Nephron progenitor cell (in vitro differentiated cells): ENCODE measurements around the gene GLP1R.

ENCODE experiments used
- DNase-seq: peaks from one replicate; pipeline ENCODE4 v3.0.0; 2021
- H3K27ac Mint-ChIP-seq: 2 replicates; pipeline ENCODE4 v1.8.0; 2021; ENCODE audit warnings: mild to moderate bottlenecking, moderate library complexity, mixed read lengths
- H3K27me3 Mint-ChIP-seq: 2 replicates; pipeline ENCODE4 v1.8.0; 2021; ENCODE audit warnings: mild to moderate bottlenecking, low read depth, mixed read lengths; ENCODE audit not compliant: poor library complexity
- H3K36me3 Mint-ChIP-seq: 2 replicates; pipeline ENCODE4 v1.8.0; 2021; ENCODE audit warnings: low read depth, mixed read lengths
- H3K4me1 Mint-ChIP-seq: 2 replicates; pipeline ENCODE4 v1.8.0; 2021; ENCODE audit warnings: mixed read lengths
- H3K4me3 Mint-ChIP-seq: 2 replicates; pipeline ENCODE4 v1.8.0; 2021; ENCODE audit warnings: mild to moderate bottlenecking, moderate library complexity, mixed read lengths
- H3K9me3 Mint-ChIP-seq: 2 replicates; pipeline ENCODE4 v1.8.0; 2021; ENCODE audit warnings: mild to moderate bottlenecking, moderate library complexity, mixed read lengths
- TF ChIP-seq, protein P1 (sequence below): fragments of 200-600 bp; sonication (generic); IDR thresholded peaks from 2 replicates; pipeline ENCODE4 v1.5.0; 2021; ENCODE audit warnings: antibody characterized with exemption

Gene GLP1R

DNA sequence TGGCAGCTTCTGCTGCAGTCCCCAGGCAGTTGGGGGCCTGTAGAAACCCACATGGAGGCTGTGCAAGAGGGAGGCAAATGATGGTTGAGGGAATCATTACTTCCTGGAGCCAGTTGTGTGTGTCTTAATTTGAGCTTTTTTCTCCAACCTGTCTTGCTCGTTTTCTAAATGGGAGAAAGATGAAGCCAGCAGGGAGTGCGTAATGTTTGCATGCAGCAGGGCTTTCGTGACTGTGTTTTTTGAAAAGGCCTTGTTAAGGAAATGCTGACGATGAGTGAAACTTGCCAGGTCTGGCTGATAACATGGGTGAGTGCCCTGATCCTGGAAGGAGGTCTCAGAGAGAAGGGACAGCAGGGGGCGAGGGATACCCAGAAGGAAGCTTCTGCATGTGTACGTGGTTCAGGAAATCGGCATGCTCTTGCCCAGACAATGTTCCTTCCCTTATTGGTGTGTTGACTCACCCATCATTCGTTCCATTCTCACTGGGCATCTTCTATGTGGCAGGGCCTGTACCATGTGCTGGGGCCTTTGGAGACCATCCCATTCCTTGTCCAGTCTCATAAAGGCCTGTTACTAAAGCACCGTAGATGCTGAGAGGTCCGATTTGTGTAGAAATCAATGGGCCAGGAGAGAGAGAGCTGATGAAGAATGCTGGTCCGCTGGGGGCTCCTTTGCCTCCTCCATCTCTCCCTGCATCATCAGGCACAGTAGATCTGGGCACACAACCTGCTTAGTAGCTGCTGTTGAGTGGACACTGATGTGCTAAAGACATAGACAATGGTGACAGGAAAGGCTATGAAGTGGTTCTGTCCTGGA is 27.4 kb downstream of the GLP1R start:
- TF ChIP-seq, protein P1, sequence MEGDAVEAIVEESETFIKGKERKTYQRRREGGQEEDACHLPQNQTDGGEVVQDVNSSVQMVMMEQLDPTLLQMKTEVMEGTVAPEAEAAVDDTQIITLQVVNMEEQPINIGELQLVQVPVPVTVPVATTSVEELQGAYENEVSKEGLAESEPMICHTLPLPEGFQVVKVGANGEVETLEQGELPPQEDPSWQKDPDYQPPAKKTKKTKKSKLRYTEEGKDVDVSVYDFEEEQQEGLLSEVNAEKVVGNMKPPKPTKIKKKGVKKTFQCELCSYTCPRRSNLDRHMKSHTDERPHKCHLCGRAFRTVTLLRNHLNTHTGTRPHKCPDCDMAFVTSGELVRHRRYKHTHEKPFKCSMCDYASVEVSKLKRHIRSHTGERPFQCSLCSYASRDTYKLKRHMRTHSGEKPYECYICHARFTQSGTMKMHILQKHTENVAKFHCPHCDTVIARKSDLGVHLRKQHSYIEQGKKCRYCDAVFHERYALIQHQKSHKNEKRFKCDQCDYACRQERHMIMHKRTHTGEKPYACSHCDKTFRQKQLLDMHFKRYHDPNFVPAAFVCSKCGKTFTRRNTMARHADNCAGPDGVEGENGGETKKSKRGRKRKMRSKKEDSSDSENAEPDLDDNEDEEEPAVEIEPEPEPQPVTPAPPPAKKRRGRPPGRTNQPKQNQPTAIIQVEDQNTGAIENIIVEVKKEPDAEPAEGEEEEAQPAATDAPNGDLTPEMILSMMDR: no peak
- H3K27ac Mint-ChIP-seq: peak overlapping the region; percentile 62
- no peak for DNase-seq
- no peaks in the 10 kb centered on the region for H3K9me3 Mint-ChIP-seq
- peaks cover 5% of the 10 kb centered on the region for H3K4me1 Mint-ChIP-seq
- no peak overlapping the region for H3K4me3 Mint-ChIP-seq
- H3K27me3 Mint-ChIP-seq: peaks cover 29% of the 10 kb centered on the region
- H3K36me3 Mint-ChIP-seq: no peaks in the 10 kb centered on the region

DNA sequence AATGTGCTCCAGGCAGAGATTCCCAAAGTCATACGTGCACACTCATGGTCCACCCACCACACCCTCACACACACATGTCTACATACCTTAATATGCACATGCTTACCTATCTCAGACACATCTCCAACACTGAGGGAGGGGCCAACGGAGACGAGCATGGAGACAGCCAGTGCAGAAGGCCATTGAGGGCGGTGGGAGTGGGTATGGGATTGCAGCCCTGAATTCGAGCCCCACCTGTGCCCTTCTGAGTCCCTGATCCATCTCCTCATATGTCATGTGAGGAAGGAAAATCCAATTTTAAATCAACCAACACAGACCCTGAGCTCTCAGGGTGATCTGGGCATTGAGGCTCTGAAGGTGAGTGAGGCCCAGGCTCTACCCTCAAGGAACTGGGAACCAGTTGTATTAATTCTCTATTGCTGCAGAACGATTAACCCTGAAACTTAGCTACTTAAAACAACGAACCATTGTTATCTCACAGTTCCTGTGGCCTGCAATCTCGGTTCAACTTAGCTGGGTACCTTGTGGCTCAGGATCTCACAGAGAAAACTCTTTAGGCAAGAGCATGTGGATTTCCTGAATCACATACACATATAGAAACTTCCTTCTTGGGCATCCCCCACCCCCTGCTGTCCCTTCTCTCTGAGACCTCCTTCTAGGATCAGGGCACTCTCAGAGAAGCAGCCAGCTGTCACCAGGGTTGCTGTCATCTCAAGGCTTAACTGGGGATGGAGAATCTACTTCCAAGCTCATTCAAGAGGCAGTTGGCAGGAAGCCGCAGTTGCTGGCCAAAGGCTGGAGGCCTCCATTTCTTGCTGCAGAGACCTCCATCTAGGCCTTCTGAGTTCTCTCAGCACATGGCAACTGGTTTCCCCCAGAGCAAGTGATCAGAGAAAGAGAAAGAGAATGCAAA is 28.3 kb downstream of the GLP1R start:
- no peak overlapping the region for H3K27ac Mint-ChIP-seq
- peaks cover 24% of the 10 kb centered on the region for H3K27me3 Mint-ChIP-seq
- peaks cover 5% of the 10 kb centered on the region for H3K4me1 Mint-ChIP-seq
- H3K9me3 Mint-ChIP-seq: no peaks in the 10 kb centered on the region
- DNase-seq: no peak
- H3K36me3 Mint-ChIP-seq: no peaks in the 10 kb centered on the region
- TF ChIP-seq, protein P1: no peak
- no peak overlapping the region for H3K4me3 Mint-ChIP-seq

DNA sequence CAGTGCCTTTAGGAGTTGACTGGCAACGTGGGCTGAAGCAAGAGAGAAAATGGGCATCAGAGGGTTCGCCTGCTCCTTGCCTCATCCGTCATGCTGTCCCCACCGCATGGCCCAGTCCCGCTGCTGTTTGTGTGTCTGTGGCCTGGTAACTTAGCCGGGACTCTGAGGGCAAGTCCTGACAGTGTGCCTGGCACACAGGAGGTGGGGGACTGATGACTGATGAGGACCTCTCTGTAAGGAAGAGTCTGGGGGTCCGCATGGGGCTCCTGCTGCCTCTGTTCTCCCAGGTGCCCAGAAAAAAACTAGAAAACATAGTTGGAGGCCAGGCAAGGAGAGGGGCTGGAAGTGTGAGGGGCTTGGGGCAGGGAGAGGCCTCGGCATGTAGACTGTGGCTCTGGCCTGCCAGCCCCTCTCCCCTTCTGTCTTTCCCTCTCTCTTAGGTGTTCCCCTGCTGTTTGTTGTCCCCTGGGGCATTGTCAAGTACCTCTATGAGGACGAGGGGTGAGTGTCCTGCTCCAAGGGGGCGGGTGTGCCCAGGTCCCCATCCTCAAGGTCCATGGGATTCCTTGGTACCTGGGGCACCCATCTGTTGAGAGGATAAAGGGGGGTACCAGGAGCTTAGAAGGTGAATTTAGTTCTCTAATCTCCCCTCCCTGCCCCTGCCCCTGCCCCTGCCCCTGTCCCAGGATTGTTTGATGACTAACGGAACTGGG is 29.5 kb downstream of the GLP1R start:
- Mint-ChIP-seq H3K36me3 (no peaks in the 10 kb centered on the region), H3K4me3 (no peak overlapping the region), H3K27ac (no peak overlapping the region), H3K27me3 (peaks cover 24% of the 10 kb centered on the region), H3K4me1 (peaks cover 5% of the 10 kb centered on the region), H3K9me3 (no peaks in the 10 kb centered on the region)
- DNase-seq: no peak
- TF ChIP-seq, protein P1: no peak

DNA sequence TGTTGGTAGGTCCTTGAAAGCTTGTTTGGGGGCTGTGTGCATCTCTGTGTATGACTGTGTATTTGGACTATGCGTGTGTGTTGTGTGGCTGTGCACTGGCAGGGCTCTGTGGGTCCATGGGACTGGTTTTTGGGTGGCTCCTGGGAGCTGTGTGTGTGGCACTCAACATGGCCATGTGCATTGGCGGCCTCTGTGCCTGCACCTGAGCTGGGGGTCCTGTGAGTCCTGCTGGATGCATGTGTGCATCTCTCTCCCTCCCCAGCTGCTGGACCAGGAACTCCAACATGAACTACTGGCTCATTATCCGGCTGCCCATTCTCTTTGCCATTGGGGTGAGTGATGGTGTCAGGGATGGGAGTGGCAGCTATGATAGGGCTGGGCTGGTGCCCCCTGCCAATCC is 30.1 kb downstream of the GLP1R start:
- Mint-ChIP-seq H3K9me3 (no peaks in the 10 kb centered on the region), H3K36me3 (no peaks in the 10 kb centered on the region), H3K4me1 (peaks cover 5% of the 10 kb centered on the region), H3K27me3 (peaks cover 24% of the 10 kb centered on the region), H3K4me3 (no peak overlapping the region), H3K27ac (no peak overlapping the region)
- TF ChIP-seq, protein P1: no peak
- DNase-seq: no peak

DNA sequence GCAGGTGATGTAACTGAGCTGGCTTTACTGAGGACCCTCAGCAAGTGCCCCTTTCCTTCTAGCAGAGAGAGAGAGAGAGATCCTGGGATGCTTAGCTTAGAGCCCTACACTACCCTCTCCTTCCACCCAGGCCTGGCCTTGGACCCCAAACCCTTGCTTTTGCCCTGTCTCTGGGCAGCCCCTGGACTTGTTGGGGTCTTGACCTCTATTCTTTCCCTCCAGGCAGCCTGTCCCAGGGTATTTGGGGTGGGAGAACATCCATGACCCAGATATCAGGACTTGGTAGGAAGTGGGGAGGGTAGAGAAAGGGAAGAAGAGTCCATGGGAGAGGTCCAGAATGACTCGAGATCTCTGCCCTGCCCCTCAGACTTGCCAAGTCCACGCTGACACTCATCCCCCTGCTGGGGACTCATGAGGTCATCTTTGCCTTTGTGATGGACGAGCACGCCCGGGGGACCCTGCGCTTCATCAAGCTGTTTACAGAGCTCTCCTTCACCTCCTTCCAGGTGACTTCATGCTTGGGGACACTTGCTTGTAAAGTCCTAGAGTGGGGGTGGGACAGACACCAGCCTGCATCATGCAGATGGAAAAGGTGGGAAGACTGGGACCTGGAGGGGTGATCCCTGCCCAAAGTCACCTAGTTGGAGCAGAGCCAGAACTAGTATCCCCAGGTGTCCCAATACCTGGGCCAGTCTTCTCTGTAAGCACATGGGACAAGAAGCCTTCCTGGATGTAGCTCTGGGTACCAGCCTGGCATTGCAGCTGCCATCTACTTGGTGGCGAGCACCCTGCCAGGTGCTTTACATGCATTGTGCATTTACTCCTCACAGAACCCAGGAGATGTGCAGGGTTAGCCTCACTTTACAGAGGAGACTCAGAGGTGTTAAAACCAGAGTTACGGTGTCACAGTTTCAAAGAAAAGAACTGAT is 30.9 kb downstream of the GLP1R start:
- Mint-ChIP-seq H3K36me3 (no peaks in the 10 kb centered on the region), H3K4me3 (no peak overlapping the region), H3K27me3 (peaks cover 28% of the 10 kb centered on the region), H3K4me1 (peaks cover 5% of the 10 kb centered on the region), H3K27ac (no peak overlapping the region), H3K9me3 (no peaks in the 10 kb centered on the region)
- no peak for DNase-seq
- TF ChIP-seq, protein P1: no peak
